Measurements from ENCODE around the gene STX4.

The STX4 gene

GRCh38 chr16:31071861-31072260 lies 38.5 kb downstream of the STX4 start:
- no peak for DNase-seq

- DNase-seq = peak; percentile 33
These were observed 39.3 kb downstream of the STX4 start for GRCh38 chr16:31072540-31073141.

DNA sequence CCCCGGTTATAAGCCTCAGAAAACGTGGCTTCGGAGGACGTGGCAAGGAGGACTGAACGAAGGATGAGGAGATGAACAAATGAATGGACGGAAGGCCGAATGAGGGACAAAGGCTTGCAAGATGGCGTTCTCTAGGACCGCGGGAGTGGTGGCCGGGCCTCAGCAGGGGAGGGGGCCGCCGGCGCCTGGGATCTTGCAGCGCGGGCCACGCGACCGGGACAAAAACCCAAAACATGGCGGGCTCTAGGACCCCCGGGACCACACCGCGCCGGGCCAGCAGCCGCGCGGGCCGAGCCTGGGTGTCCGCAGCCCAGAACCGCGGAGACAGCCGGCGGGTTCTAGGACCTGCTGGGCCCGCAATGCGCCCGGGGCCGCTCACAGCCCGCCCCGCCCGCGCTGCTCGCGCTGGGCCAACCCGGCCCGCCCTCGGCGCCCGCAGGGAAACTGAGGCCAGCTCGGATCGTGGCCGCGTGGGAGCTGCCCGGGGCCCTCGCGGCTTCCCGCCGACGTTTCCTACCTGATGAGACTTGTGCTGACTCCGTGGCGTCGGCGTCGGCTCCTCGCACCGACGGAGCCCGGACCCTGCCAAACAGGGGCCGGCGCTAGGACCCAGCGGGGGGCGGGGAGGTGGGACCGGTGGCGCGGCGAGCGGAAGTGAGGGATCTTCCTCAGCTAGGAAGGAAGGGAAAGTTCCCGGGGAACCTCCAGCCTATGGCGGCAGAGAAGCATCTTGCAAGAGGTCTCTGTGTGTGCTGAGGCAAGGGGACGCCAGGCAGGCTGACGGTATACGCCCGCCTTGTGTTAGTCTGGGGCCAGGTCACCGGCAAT lies 40.0 kb downstream of the STX4 start:
- peak; percentile 87 for DNase-seq

GRCh38 chr16:31073970-31074813 lies 40.8 kb downstream of the STX4 start, which contains the start of the genes ZNF646 and ZNF668:
Gene ZNF646 (plus strand): TSS chr16:31074422. CDS start chr16:31076325, 1,903 bp downstream.
Gene ZNF668 (minus strand): TSS chr16:31074240. CDS start chr16:31064459, 9,781 bp downstream.
- DNase-seq = peak; percentile 98

DNA sequence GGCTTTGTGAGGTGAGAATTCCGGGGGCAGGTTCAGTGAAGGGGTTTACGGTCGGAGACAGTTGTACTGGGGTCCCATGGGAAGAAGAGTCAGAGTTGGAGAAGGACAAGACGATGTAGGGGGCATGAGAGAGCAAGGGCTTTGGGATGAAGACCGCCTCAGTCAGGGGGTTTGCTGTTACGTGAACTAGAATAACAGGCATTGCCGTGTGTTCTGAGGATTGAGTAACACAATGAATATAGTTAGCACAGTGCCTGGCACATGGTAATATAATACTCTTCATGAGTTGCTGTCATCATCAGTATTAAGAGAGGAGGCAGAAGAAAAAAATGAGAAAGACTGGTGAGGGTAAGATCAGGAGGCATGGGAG lies 41.4 kb downstream of the STX4 start:
- no peak for DNase-seq

GRCh38 chr16:31076319-31076718 lies 43.0 kb downstream of the STX4 start:
- no peak for DNase-seq

GRCh38 chr16:31077024-31077423 lies 43.7 kb downstream of the STX4 start:
- DNase-seq = no peak

GRCh38 chr16:31077592-31078396 lies 44.4 kb downstream of the STX4 start:
- no peak for DNase-seq

DNA sequence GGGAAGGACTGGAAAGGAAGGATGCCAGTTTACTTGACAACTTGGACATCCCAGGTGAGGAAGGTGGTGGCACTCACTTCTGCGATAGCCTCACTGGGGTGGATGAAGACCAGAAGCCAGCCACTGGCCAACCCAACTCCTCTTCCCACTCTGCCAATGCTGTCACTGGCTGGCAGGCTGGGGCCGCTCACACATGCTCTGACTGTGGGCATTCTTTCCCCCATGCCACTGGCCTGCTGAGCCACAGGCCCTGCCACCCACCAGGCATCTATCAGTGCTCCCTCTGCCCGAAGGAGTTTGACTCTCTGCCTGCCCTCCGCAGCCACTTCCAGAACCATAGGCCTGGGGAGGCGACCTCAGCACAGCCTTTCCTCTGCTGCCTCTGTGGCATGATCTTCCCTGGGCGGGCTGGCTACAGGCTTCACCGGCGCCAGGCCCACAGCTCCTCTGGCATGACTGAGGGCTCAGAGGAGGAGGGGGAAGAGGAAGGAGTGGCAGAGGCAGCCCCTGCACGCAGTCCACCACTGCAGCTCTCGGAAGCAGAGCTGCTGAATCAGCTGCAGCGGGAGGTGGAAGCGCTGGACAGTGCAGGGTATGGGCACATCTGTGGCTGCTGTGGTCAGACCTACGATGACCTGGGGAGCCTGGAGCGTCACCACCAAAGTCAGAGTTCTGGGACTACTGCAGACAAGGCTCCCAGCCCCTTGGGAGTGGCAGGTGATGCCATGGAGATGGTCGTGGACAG lies 45.4 kb downstream of the STX4 start:
- no peak for DNase-seq

GRCh38 chr16:31079342-31079944 lies 46.1 kb downstream of the STX4 start:
- DNase-seq = no peak

DNA sequence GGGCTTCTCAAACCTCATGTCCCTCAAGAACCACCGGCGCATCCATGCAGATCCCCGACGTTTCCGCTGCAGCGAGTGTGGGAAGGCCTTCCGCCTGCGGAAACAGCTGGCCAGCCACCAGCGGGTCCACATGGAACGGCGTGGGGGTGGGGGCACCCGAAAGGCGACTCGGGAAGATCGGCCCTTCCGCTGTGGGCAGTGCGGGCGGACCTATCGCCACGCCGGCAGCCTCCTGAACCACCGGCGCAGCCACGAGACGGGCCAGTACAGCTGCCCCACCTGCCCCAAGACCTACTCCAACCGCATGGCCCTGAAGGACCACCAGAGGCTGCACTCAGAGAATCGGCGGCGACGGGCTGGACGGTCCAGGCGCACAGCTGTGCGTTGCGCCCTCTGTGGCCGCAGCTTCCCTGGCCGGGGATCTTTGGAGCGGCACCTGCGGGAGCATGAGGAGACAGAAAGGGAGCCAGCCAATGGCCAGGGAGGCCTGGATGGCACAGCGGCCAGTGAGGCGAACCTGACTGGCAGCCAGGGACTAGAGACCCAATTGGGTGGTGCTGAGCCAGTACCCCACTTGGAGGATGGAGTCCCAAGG lies 46.8 kb downstream of the STX4 start:
- DNase-seq = no peak

DNA sequence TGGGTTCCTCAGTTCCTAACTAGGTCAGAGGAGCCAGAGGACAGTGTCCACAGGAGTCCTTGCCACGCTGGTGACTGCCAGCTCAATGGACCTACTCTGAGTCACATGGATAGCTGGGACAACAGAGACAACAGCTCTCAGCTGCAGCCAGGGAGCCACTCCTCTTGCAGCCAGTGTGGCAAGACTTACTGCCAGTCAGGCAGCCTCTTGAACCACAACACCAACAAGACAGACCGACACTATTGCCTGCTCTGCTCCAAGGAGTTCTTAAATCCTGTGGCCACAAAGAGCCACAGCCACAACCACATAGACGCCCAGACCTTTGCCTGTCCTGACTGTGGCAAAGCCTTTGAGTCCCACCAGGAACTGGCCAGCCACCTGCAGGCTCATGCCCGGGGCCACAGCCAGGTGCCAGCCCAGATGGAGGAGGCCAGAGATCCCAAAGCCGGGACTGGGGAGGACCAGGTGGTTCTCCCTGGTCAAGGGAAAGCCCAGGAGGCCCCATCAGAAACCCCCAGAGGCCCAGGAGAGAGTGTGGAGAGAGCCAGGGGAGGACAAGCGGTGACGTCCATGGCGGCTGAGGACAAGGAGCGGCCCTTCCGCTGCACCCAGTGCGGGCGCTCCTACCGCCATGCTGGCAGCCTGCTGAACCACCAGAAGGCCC lies 47.5 kb downstream of the STX4 start:
- DNase-seq = no peak

DNA sequence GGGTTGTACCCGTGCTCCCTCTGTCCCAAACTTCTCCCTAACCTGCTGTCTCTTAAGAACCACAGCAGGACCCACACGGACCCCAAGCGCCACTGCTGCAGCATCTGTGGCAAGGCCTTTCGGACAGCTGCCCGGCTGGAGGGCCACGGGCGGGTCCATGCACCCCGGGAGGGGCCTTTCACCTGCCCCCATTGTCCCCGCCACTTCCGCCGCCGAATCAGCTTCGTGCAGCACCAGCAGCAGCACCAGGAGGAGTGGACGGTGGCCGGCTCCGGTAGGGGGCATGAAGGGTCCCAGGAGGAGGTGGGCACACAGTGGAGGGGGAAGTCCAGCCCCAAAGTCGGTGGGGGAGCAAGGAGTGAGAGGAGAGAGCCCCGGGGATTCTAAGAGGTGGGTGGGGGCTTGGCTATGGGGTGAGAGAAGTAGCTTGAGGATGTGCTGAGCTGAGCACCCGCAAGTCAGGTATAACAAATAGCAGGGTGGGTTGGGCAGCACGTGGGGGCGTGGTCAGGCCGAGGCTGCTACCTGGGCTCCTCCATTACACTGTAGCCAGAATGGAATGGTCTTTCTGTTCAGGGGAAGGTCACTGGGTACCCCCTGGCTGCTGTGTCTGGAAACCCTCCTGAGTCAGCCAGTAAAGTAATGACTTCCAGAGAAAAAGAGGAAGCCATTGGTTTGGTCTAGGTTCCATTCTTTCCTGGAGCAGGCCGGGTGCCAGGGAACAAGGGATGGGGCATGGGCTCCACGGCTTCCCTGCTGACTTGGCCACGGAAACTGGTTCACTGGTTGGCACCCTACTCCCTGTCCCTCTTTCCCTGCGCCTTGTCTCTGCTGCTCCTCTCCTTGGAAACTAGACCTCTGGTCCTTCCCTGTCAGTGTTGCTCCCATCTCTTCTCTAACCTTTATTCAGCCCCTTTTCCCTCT lies 48.3 kb downstream of the STX4 start:
- no peak for DNase-seq

DNA sequence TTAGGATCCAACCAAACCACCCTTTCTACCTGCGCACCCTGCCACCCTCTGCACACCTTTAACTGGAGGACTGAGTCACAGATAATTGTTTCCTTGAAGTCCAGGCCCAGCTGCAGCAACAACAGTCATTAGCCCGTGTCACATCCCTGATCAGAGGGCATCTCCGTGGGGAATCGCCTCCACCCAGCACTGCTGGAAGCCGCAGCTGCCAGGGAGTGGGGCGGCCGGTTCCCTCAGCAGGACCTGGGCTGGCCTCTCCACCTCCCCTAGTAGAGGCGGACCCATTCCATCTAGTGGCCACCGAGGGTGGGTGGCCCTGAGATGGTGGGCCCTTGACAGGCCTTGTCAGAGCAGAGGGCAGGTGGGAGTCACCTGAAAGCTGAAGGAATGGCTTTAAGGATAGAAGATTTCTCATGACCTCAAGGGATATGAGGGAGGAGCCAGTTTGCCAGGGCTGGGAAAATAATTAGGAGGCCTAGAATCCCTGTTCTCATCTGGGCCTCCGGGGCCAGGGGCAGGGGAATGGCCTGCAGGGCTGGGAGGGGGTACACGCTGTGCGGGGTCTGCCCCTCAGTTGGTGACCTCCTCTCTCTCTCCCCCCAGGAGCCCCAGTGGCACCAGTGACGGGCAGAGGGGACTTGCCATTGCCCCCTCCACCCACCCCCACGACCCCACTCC lies 49.1 kb downstream of the STX4 start:
- DNase-seq = no peak

GRCh38 chr16:31083081-31083480 lies 49.7 kb downstream of the STX4 start:
- DNase-seq = no peak

GRCh38 chr16:31083556-31083955 lies 50.2 kb downstream of the STX4 start:
- no peak for DNase-seq

DNA sequence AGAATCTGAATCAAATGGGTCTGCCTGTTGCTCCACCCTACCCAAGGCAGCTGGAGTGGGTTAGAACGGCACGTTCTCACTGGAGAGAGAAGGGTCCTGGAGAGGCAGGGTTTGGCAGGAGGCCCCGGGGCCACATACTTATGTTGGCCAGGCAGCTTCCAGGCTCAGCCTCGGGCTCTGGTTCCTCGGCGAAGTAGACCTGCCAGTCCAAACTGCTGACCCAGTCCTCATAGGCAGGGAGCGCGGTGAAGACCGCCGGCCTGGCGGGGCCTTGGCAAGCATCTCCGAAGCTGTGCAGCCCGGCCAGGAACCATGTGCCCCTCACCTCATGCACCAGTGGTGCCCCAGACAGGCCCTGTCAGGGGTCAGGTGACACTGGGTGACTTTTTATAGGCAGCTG lies 50.6 kb downstream of the STX4 start:
- no peak for DNase-seq

DNA sequence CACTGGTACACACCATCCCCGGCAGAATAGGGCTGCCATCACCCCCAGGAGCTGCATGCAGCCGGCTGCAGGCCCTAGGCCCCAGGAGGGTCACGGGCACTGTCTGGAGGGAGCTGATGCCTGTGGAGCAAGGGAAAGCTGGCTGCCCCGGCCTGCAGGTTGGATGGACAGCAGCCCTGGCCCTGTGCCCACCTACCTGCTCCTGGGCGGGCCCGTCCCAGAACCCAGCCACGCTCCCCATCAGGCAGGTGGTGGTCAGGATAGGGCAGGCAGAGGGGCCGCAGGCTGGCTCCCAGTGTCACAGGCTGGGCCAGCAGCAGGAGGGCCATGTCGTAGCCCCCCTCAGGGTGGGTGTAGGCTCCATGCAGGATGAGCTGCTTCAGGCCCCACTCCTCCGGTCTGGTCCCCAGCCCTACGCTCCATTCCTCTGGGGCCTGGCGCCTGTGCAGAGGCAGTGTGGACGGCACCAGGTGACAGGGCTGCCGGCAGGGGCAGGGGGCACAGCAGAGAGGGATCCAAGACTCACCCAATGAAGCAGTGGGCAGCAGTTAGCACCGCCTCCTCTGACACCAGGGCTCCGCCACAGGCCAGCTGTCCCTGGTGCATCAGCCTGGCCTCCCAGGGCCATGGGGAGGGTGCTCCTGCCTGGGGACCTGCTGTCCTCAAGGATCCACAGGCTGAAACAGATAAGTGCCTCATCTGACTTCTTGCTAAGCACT lies 51.4 kb downstream of the STX4 start:
- DNase-seq = no peak

Measured in CD4-positive, alpha-beta T cell treated with Interleukin-17A for 4 hours (primary cell).